Measurements from ENCODE around the gene SLC1A2. TPM values are rescaled to one million over a fixed set of nuclear protein-coding genes. Genes with fewer than 3 reads are reported as not detected.

Gene SLC1A2
- total RNA-seq, 5 donors from 2014 or later (not counting 1 experiment from before 2014, with no cell fraction given): 0.07 to 0.19 (median 0.12) TPM

DNA sequence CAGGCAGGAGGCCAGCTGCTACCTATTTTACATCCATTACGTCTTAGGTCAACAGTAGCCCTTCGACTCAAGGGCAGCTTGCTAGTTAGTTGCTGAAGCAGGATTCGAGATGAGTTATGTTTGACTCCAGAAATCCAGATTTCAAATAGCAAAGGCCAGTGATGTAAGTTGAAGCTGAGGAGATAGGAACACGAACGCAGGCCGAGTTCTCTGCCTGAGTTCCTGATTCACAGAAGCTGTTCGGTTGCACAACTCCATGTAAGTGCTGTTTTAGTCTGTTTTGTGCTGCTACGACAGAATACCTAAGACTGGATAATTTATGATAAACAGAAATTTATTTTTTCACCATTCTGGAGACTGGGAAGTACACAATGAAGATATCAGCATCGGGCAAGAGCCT lies 111.2 kb downstream of the SLC1A2 start:
- Mint-ChIP-seq H3K4me3 (no peak overlapping the region), H3K27ac (no peak overlapping the region), H3K36me3 (no peaks in the 10 kb centered on the region), H3K4me1 (peaks cover 23 to 37% (median 25%) of the 10 kb centered on the region in 3 donors), H3K9me3 (no peaks in the 10 kb centered on the region), H3K27me3 (no peaks in the 10 kb centered on the region)
- WGBS (ENCODE audit: insufficient coverage): 94% methylated on average over 5 of the region's 9 CpGs
- DNase-seq: no peak
- Histone ChIP-seq H3K36me3 (ENCODE audit: control insufficient read depth in 2 of 2, extremely low read depth in 1 of 2, insufficient read depth in 1 of 2, low read length in 1 of 2) (no peaks in the 10 kb centered on the region), H3K9me3 (no peaks in the 10 kb centered on the region), H3K27me3 (replicated peaks in 1 of 2; ENCODE audit: control insufficient read depth in 2 of 2, extremely low read depth in 1 of 2, insufficient read depth in 2 of 2, low read length in 1 of 2) (no peaks in the 10 kb centered on the region), H3K27ac (ENCODE audit: low read length) (no peak overlapping the region), H3K4me1 (ENCODE audit: control insufficient read depth in 1 of 2, extremely low read depth in 1 of 2, insufficient read depth in 2 of 2, low read length in 2 of 2) (peaks cover 0 to 11% of the 10 kb centered on the region in 2 experiments), H3K4me3 (ENCODE audit: control insufficient read depth in 1 of 2, extremely low read depth in 1 of 2, low read length in 1 of 2) (no peak overlapping the region)
- ChIA-PET POLR2A (no interaction called here), CTCF (interaction anchor here in 1 of 2 donors (0.5 kb wide), 1 partner anchor 316 kb away, joined by 6 read pairs; no protein-coding TSS in a partner anchor)
- ATAC-seq (replicated peaks in 1 of 4): no peak

DNA sequence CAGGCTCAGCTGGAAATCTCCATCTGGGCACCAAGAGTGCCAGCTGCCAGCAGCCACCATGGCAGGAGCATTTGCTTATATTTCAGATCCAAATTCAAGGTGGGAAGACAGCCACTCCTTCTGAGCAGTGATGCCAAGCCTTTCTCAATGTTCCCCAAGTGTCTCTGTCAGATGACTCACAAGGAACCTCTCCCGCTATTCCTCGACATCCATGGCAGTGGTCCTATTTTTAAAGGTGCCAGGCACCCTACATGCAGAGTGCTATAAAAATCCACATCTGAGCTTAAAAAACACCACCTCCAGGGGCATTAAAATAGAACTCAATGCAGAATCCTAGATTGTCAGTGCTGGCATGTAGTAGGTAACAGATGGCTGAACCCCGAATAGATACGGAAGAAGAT lies 112.1 kb downstream of the SLC1A2 start:
- DNase-seq (no peak), ATAC-seq (replicated peaks in 1 of 4) (no peak)
- H3K36me3 Mint-ChIP-seq: no peaks in the 10 kb centered on the region
- no peak overlapping the region for H3K27ac Mint-ChIP-seq
- ChIA-PET POLR2A (interaction anchor here in 1 of 2 donors (0.6 kb wide), 1 partner anchor 60 kb away, joined by 3 read pairs; no protein-coding TSS in a partner anchor), CTCF (interaction anchor here (0.9 to 1.5 kb wide), 2 partner anchors 12 to 45 kb away, joined by 3 read pairs; no protein-coding TSS in a partner anchor)
- peaks cover 0 to 11% of the 10 kb centered on the region in 2 experiments for H3K4me1 ChIP-seq (ENCODE audit: control insufficient read depth in 1 of 2, extremely low read depth in 1 of 2, insufficient read depth in 2 of 2, low read length in 2 of 2)
- WGBS (ENCODE audit: insufficient coverage): 100% methylated on average over 2 of the region's 4 CpGs
- H3K4me3 ChIP-seq (ENCODE audit: control insufficient read depth in 1 of 2, extremely low read depth in 1 of 2, low read length in 1 of 2): no peak overlapping the region
- no peaks in the 10 kb centered on the region for H3K36me3 ChIP-seq (ENCODE audit: control insufficient read depth in 2 of 2, extremely low read depth in 1 of 2, insufficient read depth in 1 of 2, low read length in 1 of 2)
- no peaks in the 10 kb centered on the region for H3K27me3 Mint-ChIP-seq
- H3K4me3 Mint-ChIP-seq: no peak overlapping the region
- H3K4me1 Mint-ChIP-seq: peaks cover 23 to 35% (median 25%) of the 10 kb centered on the region in 3 donors
- no peaks in the 10 kb centered on the region for H3K9me3 ChIP-seq
- no peaks in the 10 kb centered on the region for H3K27me3 ChIP-seq (replicated peaks in 1 of 2; ENCODE audit: control insufficient read depth in 2 of 2, extremely low read depth in 1 of 2, insufficient read depth in 2 of 2, low read length in 1 of 2)
- H3K27ac ChIP-seq (ENCODE audit: low read length): no peak overlapping the region
- H3K9me3 Mint-ChIP-seq: no peaks in the 10 kb centered on the region

DNA sequence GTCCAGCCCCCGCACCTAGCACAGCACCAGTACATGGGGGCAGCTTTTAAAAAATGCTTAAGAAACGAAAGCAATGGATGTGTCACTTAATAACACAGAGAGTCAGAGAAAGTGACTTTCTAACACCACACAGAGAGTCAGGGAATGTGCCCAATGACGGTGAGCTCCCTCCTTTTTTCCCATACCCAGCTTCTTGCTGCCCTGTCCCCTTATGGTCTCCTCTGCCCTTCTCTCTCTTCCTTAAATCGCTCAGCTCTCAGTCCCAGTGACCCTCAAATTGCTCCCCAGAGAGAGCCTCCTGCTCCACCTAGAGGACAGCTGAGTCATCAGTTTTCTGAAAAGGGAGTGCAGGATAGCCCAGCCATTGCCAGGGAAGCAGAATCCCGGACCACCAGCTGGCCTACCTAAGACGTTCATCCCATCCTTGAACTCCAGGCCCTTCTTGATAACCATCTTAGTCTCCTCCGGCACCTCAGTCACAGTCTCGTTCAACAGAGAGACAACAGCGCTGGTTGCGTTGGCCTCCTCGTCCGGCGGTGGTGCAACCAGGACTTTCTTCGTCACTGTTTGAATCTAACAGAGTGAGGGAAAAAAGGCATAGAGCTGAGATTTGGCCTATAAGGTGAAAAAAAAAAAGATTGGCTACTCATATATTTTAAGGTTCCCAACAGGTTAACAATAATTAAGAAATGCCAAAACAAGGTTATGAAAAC lies 113.5 kb downstream of the SLC1A2 start:
- Mint-ChIP-seq H3K27ac (peak overlapping the region; percentile 80 to 89), H3K9me3 (no peaks in the 10 kb centered on the region), H3K27me3 (no peaks in the 10 kb centered on the region), H3K4me1 (peaks cover 23 to 34% (median 25%) of the 10 kb centered on the region in 3 donors), H3K36me3 (no peaks in the 10 kb centered on the region), H3K4me3 (peak overlapping the region; percentile 5 to 69 (median 68))
- ATAC-seq (replicated peaks in 1 of 4) (peak; percentile 58 to 85 (median 78)), DNase-seq (peak in 32 of 35 experiments; percentile 6 to 72 (median 26))
- 56% methylated on average over 6 of the region's 14 CpGs for WGBS (ENCODE audit: insufficient coverage)
- Histone ChIP-seq H3K9me3 (no peaks in the 10 kb centered on the region), H3K36me3 (ENCODE audit: control insufficient read depth in 2 of 2, extremely low read depth in 1 of 2, insufficient read depth in 1 of 2, low read length in 1 of 2) (no peaks in the 10 kb centered on the region), H3K4me1 (ENCODE audit: control insufficient read depth in 1 of 2, extremely low read depth in 1 of 2, insufficient read depth in 2 of 2, low read length in 2 of 2) (peaks cover 0 to 11% of the 10 kb centered on the region in 2 experiments), H3K4me3 (ENCODE audit: control insufficient read depth in 1 of 2, extremely low read depth in 1 of 2, low read length in 1 of 2) (no peak overlapping the region), H3K27ac (ENCODE audit: low read length) (no peak overlapping the region), H3K27me3 (replicated peaks in 1 of 2; ENCODE audit: control insufficient read depth in 2 of 2, extremely low read depth in 1 of 2, insufficient read depth in 2 of 2, low read length in 1 of 2) (no peaks in the 10 kb centered on the region)
- POLR2A ChIA-PET: interaction anchor here (0.5 to 1.4 kb wide), 4 partner anchors 75 to 166 kb away, joined by 4 to 5 read pairs (median 4); no protein-coding TSS in a partner anchor
- CTCF ChIA-PET: interaction anchor here (0.6 to 2.2 kb wide), 37 partner anchors 8 to 1207 kb away, joined by 3 to 13 read pairs (median 4); no protein-coding TSS in a partner anchor

DNA sequence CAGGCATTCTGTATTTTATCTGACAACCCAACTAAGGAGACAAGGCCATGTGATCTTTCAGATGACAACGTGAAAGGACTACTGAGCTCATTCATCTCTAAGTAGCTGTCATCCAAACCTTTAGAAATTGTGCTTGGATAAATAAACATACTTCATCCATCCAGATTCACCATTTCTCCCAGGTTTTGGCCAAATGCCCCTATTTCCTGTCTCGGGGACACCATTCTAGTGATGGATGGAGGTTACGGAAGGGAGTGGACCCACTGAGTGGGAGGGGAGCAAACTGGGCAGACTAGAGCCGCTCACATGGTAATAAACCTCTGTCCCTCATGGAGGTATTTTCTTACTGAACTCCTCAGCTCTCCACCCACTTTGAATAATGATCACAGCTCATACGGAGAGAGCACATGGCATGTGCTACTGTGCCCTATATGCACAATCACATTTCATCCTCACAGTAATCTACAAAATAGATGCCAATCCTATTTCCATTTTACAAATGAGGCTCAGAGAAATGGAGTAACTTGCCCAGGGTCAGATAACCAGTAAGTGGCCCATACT lies 114.4 kb downstream of the SLC1A2 start:
- whole genome bisulfite sequencing (ENCODE audit: insufficient coverage): 57% methylated on average over 1 of the region's 5 CpGs
- Mint-ChIP-seq H3K4me1 (peaks cover 23 to 34% (median 25%) of the 10 kb centered on the region in 3 donors), H3K9me3 (no peaks in the 10 kb centered on the region), H3K36me3 (no peaks in the 10 kb centered on the region), H3K27ac (peak overlapping the region; percentile 80 to 89), H3K4me3 (peak overlapping the region in 2 of 3 donors; percentile 68 to 69), H3K27me3 (no peaks in the 10 kb centered on the region)
- Histone ChIP-seq H3K36me3 (ENCODE audit: control insufficient read depth in 2 of 2, extremely low read depth in 1 of 2, insufficient read depth in 1 of 2, low read length in 1 of 2) (no peaks in the 10 kb centered on the region), H3K9me3 (no peaks in the 10 kb centered on the region), H3K27me3 (replicated peaks in 1 of 2; ENCODE audit: control insufficient read depth in 2 of 2, extremely low read depth in 1 of 2, insufficient read depth in 2 of 2, low read length in 1 of 2) (no peaks in the 10 kb centered on the region), H3K4me3 (ENCODE audit: control insufficient read depth in 1 of 2, extremely low read depth in 1 of 2, low read length in 1 of 2) (no peak overlapping the region), H3K4me1 (ENCODE audit: control insufficient read depth in 1 of 2, extremely low read depth in 1 of 2, insufficient read depth in 2 of 2, low read length in 2 of 2) (peaks cover 0 to 11% of the 10 kb centered on the region in 2 experiments), H3K27ac (ENCODE audit: low read length) (no peak overlapping the region)
- no peak for DNase-seq
- ChIA-PET CTCF (interaction anchor here (0.6 to 2.2 kb wide), 33 partner anchors 9 to 1208 kb away, joined by 3 to 13 read pairs (median 4); no protein-coding TSS in a partner anchor), POLR2A (interaction anchor here (0.5 to 1.4 kb wide), 4 partner anchors 74 to 165 kb away, joined by 4 to 5 read pairs (median 4); no protein-coding TSS in a partner anchor)
- ATAC-seq (replicated peaks in 1 of 4): no peak

DNA sequence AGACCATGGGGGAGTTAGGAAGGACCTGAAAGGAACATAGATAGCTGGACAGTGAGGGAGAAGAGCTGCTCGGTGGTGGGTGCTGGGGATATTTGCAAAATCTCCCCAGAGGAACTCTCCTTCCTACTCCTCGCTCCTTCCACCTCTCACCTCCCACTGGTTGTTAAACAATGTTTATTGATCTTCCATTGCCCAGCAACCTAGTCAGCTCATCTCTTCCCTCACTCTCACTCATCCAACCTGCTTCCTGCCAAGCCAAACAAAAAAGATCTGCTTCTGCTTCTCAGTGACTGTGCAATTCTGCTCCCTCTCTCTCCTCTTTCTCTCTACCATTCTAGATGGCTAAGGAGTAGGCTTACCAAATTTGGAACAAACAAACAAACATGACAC lies 115.0 kb downstream of the SLC1A2 start:
- Histone ChIP-seq H3K36me3 (ENCODE audit: control insufficient read depth in 2 of 2, extremely low read depth in 1 of 2, insufficient read depth in 1 of 2, low read length in 1 of 2) (no peaks in the 10 kb centered on the region), H3K4me3 (ENCODE audit: control insufficient read depth in 1 of 2, extremely low read depth in 1 of 2, low read length in 1 of 2) (no peak overlapping the region), H3K27me3 (replicated peaks in 1 of 2; ENCODE audit: control insufficient read depth in 2 of 2, extremely low read depth in 1 of 2, insufficient read depth in 2 of 2, low read length in 1 of 2) (no peaks in the 10 kb centered on the region), H3K4me1 (ENCODE audit: control insufficient read depth in 1 of 2, extremely low read depth in 1 of 2, insufficient read depth in 2 of 2, low read length in 2 of 2) (peaks cover 0 to 11% of the 10 kb centered on the region in 2 experiments), H3K9me3 (no peaks in the 10 kb centered on the region), H3K27ac (ENCODE audit: low read length) (no peak overlapping the region)
- ChIA-PET POLR2A (no interaction called here), CTCF (interaction anchor here (0.8 to 2.2 kb wide), 6 partner anchors 30 to 303 kb away, joined by 3 to 13 read pairs (median 4); no protein-coding TSS in a partner anchor)
- H3K27me3 Mint-ChIP-seq: no peaks in the 10 kb centered on the region
- no peak overlapping the region for H3K4me3 Mint-ChIP-seq
- H3K4me1 Mint-ChIP-seq: peaks cover 23 to 34% (median 25%) of the 10 kb centered on the region in 3 donors
- no CpG with 5 or more reads among the region's 2 CpGs for WGBS (ENCODE audit: insufficient coverage)
- peak overlapping the region; percentile 15 to 59 for H3K27ac Mint-ChIP-seq
- DNase-seq: peak in 2 of 35 experiments; percentile 0 to 15
- no peaks in the 10 kb centered on the region for H3K9me3 Mint-ChIP-seq
- no peaks in the 10 kb centered on the region for H3K36me3 Mint-ChIP-seq
- peak in 1 of 4 experiments; percentile 59 for ATAC-seq (replicated peaks in 1 of 4)

All from T-cell (primary cell).